Left lung (tissue), 10 donors: ENCODE data around the gene IL4R. TPM values are rescaled to one million over a fixed set of nuclear protein-coding genes. Genes with fewer than 3 reads are reported as not detected.

ENCODE experiments used
- ATAC-seq: fragments of 200-7000 bp; cut with Tn5 transposase; one replicate; pipeline ENCODE4 v1.9.1; 2020; ENCODE audit warnings: moderate library complexity
- DNase-seq, 4 donors: peaks; one replicate each; pipeline ENCODE4 v3.0.0-alpha.2; 2013 to 2020
- H3K27ac ChIP-seq, 2 donors: fragments of 200-600 bp; sonication (generic) in 1 of 2; one replicate each; pipeline versions ENCODE4 v1.5.0 to v1.8.0; 2020 to 2021
- H3K27me3 ChIP-seq, 2 donors: fragments of 200-600 bp; sonication (generic) in 1 of 2; one replicate each; pipeline versions ENCODE4 v1.5.0 to v1.8.0; 2020 to 2021
- H3K36me3 ChIP-seq, 2 donors: fragments of 200-600 bp; sonication (generic) in 1 of 2; one replicate each; pipeline versions ENCODE4 v1.5.0 to v1.8.0; 2020 to 2021
- H3K4me1 ChIP-seq, 2 donors: fragments of 200-600 bp; one replicate each; pipeline ENCODE4 v1.8.0; 2021
- H3K4me3 ChIP-seq, 2 donors: fragments of 200-600 bp; sonication (generic) in 1 of 2; one replicate each; pipeline versions ENCODE4 v1.5.0 to v1.8.0; 2020 to 2021; ENCODE audit warnings: mild to moderate bottlenecking in 1 of 2
- H3K9me3 ChIP-seq, 2 donors: fragments of 200-600 bp; sonication (generic) in 1 of 2; one replicate each; pipeline versions ENCODE4 v1.5.0 to v1.8.0; 2020 to 2021
- intact Hi-C, 2 donors: fragments of 100-400 bp; cut with DNase I; formaldehyde crosslinking; loops; one replicate each; pipeline versions ENCODE4 v1.11.2 to v1.14.2; 2022
- polyA plus RNA-seq, 6 donors: library from polyadenylated mRNA; unstranded; fragments of 120-200 nt; gene quantifications; one replicate each; pipeline ENCODE4 v1.2.1, GENCODE V29; 2013; ENCODE audit not compliant: insufficient read length in 6 of 6
- total RNA-seq, 2 donors: library from RNA; stranded (reverse); fragmentation: NEBNext Ultra II Directional; extraction: Animal tissue kit (Norgen Biotek cat#: 25700); gene quantifications; one replicate each; pipeline ENCODE4 v1.2.1, GENCODE V29; 2021
- TF ChIP-seq, protein P1 (sequence below), 2 donors: fragments of 200-600 bp; sonication (generic) in 1 of 2; IDR thresholded peaks; one replicate each; pipeline versions ENCODE4 v1.5.0 to v1.8.0; 2021; ENCODE audit warnings: antibody characterized with exemption in 2 of 2
- donor health status: DM: no; HTN: yes; CAD: no.
- donor health status: DM: no; HTN: no; CAD: no.

The IL4R gene
- total and polyA plus RNA-seq, 8 donors, result 29.4 to 133 (median 35.9) TPM

DNA sequence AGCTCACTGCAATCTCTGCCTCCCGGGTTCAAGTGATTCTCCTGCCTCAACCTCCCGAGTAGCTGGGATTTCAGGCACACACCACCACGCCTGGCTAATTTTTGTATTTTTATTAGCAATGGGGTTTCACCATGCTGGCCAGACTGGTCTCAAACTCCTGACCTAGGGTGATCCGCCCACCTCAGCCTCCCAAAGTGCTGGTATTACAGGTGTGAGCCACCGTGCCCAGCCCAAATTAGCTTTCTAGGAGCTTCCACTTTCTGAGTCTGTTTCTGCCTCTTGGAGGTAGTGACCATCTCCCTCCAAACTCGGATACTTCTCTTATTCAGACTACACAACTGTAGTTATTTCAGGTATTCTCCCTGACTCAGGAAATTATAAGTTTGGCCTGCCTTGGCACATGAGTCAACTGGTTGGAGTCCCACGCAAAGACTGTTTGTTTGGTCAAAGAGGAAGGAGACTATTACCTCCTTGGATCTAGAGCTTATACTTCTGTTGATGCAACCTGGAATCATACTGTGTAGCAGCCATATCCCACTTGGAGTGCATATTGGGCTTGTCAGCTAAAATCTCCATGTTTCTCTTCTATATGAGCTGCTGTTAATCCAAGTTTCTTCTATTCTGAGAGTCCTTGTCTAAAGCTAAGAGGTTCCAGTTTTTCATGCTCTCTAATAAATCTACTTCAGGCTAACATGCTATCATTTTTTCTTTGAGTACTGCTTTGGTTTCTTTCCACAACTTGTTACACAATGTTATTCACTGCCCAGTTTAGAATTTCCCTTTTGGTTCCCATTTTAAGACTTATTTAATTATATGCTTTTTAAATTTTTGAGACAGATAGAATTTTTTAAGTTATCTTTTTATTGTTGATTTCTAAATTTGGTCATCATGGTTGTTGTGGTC, 7.5 kb downstream of the IL4R start:
- Histone ChIP-seq H3K27me3 (no peaks in the 10 kb centered on the region), H3K9me3 (no peaks in the 10 kb centered on the region), H3K36me3 (peaks cover 0 to 31% of the 10 kb centered on the region in 2 donors), H3K4me3 (no peak overlapping the region), H3K27ac (peak overlapping the region; percentile 45 to 100), H3K4me1 (peaks cover 41 to 100% of the 10 kb centered on the region in 2 donors)
- ATAC-seq (peak; percentile 5), DNase-seq (no peak)
- intact Hi-C loops, result no loop called here
- TF ChIP-seq, protein P1, sequence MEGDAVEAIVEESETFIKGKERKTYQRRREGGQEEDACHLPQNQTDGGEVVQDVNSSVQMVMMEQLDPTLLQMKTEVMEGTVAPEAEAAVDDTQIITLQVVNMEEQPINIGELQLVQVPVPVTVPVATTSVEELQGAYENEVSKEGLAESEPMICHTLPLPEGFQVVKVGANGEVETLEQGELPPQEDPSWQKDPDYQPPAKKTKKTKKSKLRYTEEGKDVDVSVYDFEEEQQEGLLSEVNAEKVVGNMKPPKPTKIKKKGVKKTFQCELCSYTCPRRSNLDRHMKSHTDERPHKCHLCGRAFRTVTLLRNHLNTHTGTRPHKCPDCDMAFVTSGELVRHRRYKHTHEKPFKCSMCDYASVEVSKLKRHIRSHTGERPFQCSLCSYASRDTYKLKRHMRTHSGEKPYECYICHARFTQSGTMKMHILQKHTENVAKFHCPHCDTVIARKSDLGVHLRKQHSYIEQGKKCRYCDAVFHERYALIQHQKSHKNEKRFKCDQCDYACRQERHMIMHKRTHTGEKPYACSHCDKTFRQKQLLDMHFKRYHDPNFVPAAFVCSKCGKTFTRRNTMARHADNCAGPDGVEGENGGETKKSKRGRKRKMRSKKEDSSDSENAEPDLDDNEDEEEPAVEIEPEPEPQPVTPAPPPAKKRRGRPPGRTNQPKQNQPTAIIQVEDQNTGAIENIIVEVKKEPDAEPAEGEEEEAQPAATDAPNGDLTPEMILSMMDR (IDR thresholded peaks at IDR 0.05), result no peak

DNA sequence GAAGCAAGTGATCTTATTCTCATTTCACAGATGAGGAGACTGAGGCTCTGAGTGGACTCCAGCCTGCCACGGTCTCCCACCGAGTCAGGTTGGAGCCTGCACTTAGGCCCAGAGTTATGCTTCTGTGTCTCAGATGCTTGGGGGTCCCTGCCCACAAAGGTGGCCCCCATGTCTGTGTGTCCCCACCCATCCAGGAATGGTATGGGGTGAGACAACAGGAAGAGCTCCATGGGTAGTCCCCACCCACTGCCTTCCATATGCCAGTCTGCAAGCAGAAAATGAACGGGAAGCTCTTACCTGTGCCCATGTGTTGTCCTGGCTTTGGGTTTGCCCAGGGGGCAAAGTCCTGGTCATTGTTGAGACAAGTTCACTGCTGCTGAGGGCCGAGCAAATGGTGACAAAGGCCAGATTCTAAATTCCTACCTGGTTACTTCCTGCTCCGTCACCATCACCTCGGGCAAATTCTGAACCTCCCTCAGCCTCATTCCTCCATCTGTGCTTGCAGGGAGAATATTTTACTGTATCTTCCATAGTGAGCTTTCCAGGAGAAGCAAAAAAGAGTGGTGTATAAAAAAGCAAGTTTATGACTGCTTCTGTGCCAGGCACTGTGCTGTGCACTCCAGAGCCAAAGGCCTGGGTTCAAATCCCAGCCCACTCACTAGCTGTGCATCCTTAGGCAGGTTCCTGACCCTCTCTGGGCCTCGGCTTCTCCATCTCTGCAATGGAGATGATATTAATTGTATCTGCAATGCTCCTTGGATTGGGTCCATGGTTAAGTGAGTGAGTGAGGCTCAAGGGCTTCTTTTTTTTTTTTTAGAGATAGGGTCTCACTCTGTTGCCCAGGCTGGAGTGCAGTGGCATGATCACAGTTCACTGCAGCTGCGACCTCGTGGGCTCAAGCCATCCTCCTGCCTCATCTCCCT, 9.3 kb downstream of the IL4R start:
- H3K4me3 ChIP-seq, result no peak overlapping the region
- no peaks in the 10 kb centered on the region for H3K27me3 ChIP-seq
- no peaks in the 10 kb centered on the region for H3K9me3 ChIP-seq
- peaks cover 0 to 31% of the 10 kb centered on the region in 2 donors for H3K36me3 ChIP-seq
- TF ChIP-seq, protein P1 (IDR thresholded peaks at IDR 0.05), result no peak
- no peak for DNase-seq
- no peak for ATAC-seq
- H3K4me1 ChIP-seq, result peaks cover 46 to 100% of the 10 kb centered on the region in 2 donors
- peak overlapping the region in 1 of 2 donors; percentile 100 for H3K27ac ChIP-seq
- intact Hi-C loops, result no loop called here

DNA sequence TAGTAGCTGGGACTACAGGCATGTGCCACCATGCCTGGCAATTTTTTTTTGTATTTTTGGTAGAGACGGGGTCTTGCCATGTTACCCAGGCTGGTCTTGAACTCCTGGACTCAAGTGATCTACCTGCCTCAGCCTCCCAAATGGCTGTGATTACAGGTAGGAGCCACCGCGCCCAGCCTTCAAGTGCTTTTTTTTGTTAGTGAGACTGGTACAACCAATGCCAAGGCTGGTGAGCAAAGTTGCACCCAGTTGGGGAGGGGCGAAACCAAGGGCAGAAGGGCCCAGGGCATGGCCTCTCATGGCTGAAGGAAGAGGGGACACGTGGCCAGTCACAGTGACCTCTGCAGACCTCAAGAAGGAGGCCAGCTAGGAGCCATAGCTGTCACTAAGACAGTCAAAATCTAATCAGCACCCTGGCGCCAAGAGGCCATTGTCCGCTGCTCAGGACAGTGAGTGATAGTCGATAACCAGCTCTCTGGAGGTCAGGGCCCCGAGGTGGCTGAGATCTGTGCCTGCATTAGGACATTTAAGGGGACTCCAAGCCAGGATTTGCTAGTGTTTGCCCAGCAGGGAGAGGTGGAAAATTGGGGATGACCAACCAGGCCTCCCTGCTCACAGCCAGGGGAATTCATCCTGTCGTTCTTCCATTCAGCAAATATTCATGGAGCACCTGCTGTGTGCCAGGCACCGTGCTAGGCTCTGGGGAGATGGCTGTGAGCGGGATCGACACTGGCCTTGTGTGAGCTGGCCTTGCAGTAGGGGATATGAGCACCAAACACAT, 10.2 kb downstream of the IL4R start:
- no peaks in the 10 kb centered on the region for H3K27me3 ChIP-seq
- intact Hi-C loops, result no loop called here
- no peak for DNase-seq
- TF ChIP-seq, protein P1 (IDR thresholded peaks at IDR 0.05), result no peak
- H3K4me3 ChIP-seq, result no peak overlapping the region
- H3K4me1 ChIP-seq, result peaks cover 41 to 100% of the 10 kb centered on the region in 2 donors
- peak overlapping the region; percentile 34 to 100 for H3K27ac ChIP-seq
- H3K9me3 ChIP-seq, result no peaks in the 10 kb centered on the region
- H3K36me3 ChIP-seq, result peaks cover 0 to 31% of the 10 kb centered on the region in 2 donors
- no peak for ATAC-seq

DNA sequence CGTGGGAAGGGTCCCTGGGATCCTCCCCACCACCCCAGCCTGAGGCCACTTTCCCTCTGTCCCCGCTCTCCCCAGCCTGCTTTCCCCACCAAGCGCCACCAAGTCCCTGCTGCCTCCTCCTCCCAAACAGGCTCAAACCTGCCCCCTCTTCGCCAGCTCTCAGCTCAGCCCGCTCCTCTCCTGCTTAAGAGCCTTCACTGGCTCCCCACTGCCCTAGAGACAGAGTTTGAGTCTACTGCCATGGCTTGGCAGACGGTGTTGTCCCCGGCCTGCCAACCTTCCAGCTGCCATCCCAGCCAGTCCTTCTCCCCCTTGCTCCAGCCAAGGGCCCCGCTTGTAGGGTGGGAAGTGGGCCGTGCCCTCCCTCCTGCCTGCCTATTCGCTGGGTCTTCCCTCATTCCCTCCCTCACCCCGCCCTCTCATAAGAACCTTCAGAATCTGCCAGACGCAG, 11.1 kb downstream of the IL4R start:
- peaks cover 0 to 22% of the 10 kb centered on the region in 2 donors for H3K36me3 ChIP-seq
- no peaks in the 10 kb centered on the region for H3K27me3 ChIP-seq
- TF ChIP-seq, protein P1 (IDR thresholded peaks at IDR 0.05), result no peak
- intact Hi-C loops, result no loop called here
- H3K4me3 ChIP-seq, result no peak overlapping the region
- ATAC-seq, result peak; percentile 6
- H3K9me3 ChIP-seq, result no peaks in the 10 kb centered on the region
- peak overlapping the region; percentile 34 to 100 for H3K27ac ChIP-seq
- DNase-seq, result no peak
- H3K4me1 ChIP-seq, result peaks cover 44 to 100% of the 10 kb centered on the region in 2 donors
